SU-DHL-6 (cell line): ENCODE data around the gene ADD1.

Experiments
- H2AFZ ChIP-seq: fragments of 200-600 bp; sonication (generic); 2 replicates; pipeline ENCODE4 v1.6.1; 2014; ENCODE audit warnings: low read depth, mild to moderate bottlenecking, moderate library complexity, mixed read lengths, antibody characterized with exemption, low read length; ENCODE audit not compliant: severe bottlenecking
- H3F3A ChIP-seq: fragments of 200-600 bp; shearing (Covaris generic); 2 replicates; pipeline ENCODE4 v1.6.0; 2016; ENCODE audit warnings: antibody characterized with exemption, mild to moderate bottlenecking; ENCODE audit not compliant: insufficient read depth
- H3K27ac ChIP-seq: fragments of 200-600 bp; sonication (generic); 2 replicates; pipeline ENCODE4 v1.5.1; 2016; ENCODE audit warnings: low read depth, mild to moderate bottlenecking, low read length, moderate library complexity, mixed read lengths
- H3K27me3 ChIP-seq: fragments of 200-600 bp; sonication (generic), shearing (Covaris generic); 2 replicates; pipeline ENCODE4 v1.6.0; 2014; ENCODE audit warnings: mild to moderate bottlenecking, low read length
- H3K36me3 ChIP-seq: fragments of 200-600 bp; sonication (generic); 2 replicates; pipeline ENCODE4 v1.6.1; 2014; ENCODE audit warnings: mild to moderate bottlenecking, low read length, mixed read lengths
- H3K4me2 ChIP-seq: fragments of 300-600, 200-600 bp; shearing (Covaris generic), sonication (generic); 2 replicates; pipeline ENCODE4 v1.6.0; 2014; ENCODE audit warnings: low read length, low read depth, mild to moderate bottlenecking; ENCODE audit not compliant: poor library complexity, severe bottlenecking
- H3K4me3 ChIP-seq: fragments of 200-600 bp; sonication (generic); 2 replicates; pipeline ENCODE4 v1.5.1; 2014; ENCODE audit warnings: antibody characterized with exemption, low read length, mild to moderate bottlenecking, mixed read lengths; ENCODE audit not compliant: insufficient read depth, poor library complexity, severe bottlenecking
- H3K79me2 ChIP-seq: fragments of 200-600 bp; sonication (generic); 2 replicates; pipeline ENCODE4 v1.6.1; 2014; ENCODE audit warnings: mild to moderate bottlenecking, low read length, moderate library complexity; ENCODE audit not compliant: insufficient read depth
- H3K9ac ChIP-seq: fragments of 200-600 bp; sonication (generic); 2 replicates; pipeline ENCODE4 v1.7.0; 2014; ENCODE audit warnings: mild to moderate bottlenecking, low read length
- H3K9me2 ChIP-seq: fragments of 200-600 bp; sonication (generic); replicated peaks from 2 replicates; pipeline ENCODE4 v1.6.1; 2014; ENCODE audit warnings: low read length; ENCODE audit not compliant: insufficient read depth
- H3K9me3 ChIP-seq: fragments of 200-600 bp; sonication (generic); 2 replicates; pipeline ENCODE4 v1.6.1; 2014; ENCODE audit warnings: low read length, mixed read lengths; ENCODE audit not compliant: insufficient read depth
- H4K20me1 ChIP-seq: fragments of 200-600 bp; sonication (generic); 2 replicates; pipeline ENCODE4 v1.6.1; 2014; ENCODE audit warnings: low read depth, mild to moderate bottlenecking, antibody characterized with exemption, low read length, moderate library complexity, mixed read lengths
- EZH2phosphoT487 ChIP-seq: fragments of 200-600 bp; sonication (generic), shearing (Covaris generic); conservative IDR thresholded peaks from 2 replicates; pipeline ENCODE4 v1.6.1; 2018; ENCODE audit warnings: mild to moderate bottlenecking, antibody characterized with exemption, low read length, moderate library complexity, mixed read lengths
- TF ChIP-seq, protein P1 (sequence below): fragments of 200-600 bp; sonication (generic); IDR thresholded peaks from one replicate; pipeline ENCODE4 v1.5.1; 2017; ENCODE audit warnings: antibody characterized with exemption, mild to moderate bottlenecking, low read length, moderate library complexity; ENCODE audit not compliant: insufficient read depth, poor library complexity, severe bottlenecking

The ADD1 gene

GRCh38 chr4:2947926-2948325 lies 104.3 kb downstream of the ADD1 start:
- no peak for TF ChIP-seq EZH2phosphoT487
- TF ChIP-seq, protein P1, sequence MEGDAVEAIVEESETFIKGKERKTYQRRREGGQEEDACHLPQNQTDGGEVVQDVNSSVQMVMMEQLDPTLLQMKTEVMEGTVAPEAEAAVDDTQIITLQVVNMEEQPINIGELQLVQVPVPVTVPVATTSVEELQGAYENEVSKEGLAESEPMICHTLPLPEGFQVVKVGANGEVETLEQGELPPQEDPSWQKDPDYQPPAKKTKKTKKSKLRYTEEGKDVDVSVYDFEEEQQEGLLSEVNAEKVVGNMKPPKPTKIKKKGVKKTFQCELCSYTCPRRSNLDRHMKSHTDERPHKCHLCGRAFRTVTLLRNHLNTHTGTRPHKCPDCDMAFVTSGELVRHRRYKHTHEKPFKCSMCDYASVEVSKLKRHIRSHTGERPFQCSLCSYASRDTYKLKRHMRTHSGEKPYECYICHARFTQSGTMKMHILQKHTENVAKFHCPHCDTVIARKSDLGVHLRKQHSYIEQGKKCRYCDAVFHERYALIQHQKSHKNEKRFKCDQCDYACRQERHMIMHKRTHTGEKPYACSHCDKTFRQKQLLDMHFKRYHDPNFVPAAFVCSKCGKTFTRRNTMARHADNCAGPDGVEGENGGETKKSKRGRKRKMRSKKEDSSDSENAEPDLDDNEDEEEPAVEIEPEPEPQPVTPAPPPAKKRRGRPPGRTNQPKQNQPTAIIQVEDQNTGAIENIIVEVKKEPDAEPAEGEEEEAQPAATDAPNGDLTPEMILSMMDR, result no peak
- Histone ChIP-seq H3K27ac (no peak overlapping the region), H3K36me3 (peaks cover 20% of the 10 kb centered on the region), H3K9me3 (no peaks in the 10 kb centered on the region), H3F3A (peaks cover 2% of the 10 kb centered on the region; the same call in 1 of the 2 replicates), H3K79me2 (no peaks in the 10 kb centered on the region), H4K20me1 (no peaks in the 10 kb centered on the region), H3K4me3 (no peak overlapping the region), H3K9ac (no peak overlapping the region), H3K4me2 (no peak overlapping the region), H3K27me3 (no peaks in the 10 kb centered on the region), H2AFZ (no peak overlapping the region), H3K9me2 (no peaks in the 10 kb centered on the region)

DNA sequence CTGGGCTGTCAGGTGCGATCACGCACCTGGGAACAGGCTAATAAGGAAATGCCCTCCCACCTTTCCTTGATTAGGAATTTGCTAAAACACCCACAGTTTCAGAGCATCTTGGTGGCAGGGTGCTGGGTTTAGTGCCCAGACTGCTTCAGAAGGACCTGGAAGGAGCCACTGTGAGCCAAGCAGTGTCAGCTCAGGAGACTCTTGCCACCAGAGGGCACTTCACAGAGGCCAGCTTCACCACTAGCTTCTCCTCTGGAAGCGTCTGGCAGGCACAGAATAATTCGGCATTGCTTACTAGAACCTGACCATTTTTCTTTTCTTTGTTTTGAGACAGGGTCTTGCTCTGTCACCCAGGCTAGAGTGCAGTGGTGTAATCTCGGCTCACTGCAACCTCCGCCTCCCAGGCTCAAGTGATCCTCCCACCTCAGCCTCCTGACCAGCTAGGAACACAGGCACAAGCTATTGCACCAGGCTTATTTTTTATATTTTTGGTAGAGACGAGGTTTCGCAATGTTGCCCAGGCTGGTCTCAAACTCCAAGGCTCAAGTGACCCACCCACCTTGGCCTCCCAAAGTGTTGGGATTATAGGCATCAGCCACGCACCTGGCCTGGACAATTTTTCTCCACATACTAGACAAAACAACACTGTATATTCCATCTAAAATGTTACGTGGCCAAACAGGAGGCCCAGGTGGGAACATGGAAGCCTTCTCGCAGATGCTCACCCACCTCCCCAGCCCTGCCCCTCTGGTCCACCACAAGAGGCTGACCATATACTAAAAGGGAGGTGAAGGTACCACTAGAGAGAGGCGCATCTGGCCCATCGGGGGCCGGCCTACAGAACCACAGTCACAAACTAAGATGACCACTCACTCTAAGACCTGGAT lies 105.5 kb downstream of the ADD1 start:
- peaks cover 20% of the 10 kb centered on the region for H3K36me3 ChIP-seq
- H3K27me3 ChIP-seq, result no peaks in the 10 kb centered on the region
- H3F3A ChIP-seq, result peaks cover 12% of the 10 kb centered on the region
- no peak overlapping the region for H3K27ac ChIP-seq
- TF ChIP-seq EZH2phosphoT487, result no peak
- TF ChIP-seq, protein P1, result no peak
- H3K9me3 ChIP-seq, result no peaks in the 10 kb centered on the region
- no peak overlapping the region for H3K4me2 ChIP-seq
- H3K9me2 ChIP-seq, result no peaks in the 10 kb centered on the region
- no peak overlapping the region for H3K9ac ChIP-seq
- no peaks in the 10 kb centered on the region for H3K79me2 ChIP-seq
- no peaks in the 10 kb centered on the region for H4K20me1 ChIP-seq
- H3K4me3 ChIP-seq, result no peak overlapping the region
- H2AFZ ChIP-seq, result no peak overlapping the region

DNA sequence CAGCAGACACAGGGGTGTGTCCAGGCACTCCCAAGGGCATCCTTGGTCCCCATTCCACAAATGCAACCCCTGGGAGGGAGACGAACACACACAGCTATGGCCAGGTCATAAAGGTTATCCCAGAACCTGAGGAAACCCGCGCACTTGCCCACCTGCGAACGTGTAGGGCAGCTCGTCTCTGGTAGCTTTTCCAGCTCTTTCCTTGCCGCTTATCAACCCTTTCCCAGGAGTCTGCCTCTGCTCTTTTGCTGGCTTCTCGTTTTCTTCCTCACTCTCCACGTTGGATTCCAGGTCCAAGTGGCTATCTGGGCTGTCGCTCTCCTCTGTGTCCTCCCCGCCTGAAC lies 106.1 kb downstream of the ADD1 start:
- no peak overlapping the region for H3K4me2 ChIP-seq
- no peaks in the 10 kb centered on the region for H3K9me3 ChIP-seq
- peaks cover 20% of the 10 kb centered on the region for H3K36me3 ChIP-seq
- H2AFZ ChIP-seq, result no peak overlapping the region
- H3K9me2 ChIP-seq, result no peaks in the 10 kb centered on the region
- H3K4me3 ChIP-seq, result no peak overlapping the region
- peaks cover 18% of the 10 kb centered on the region for H3F3A ChIP-seq
- TF ChIP-seq, protein P1, result no peak
- no peak for TF ChIP-seq EZH2phosphoT487
- no peaks in the 10 kb centered on the region for H3K27me3 ChIP-seq
- H4K20me1 ChIP-seq, result no peaks in the 10 kb centered on the region
- no peaks in the 10 kb centered on the region for H3K79me2 ChIP-seq
- no peak overlapping the region for H3K9ac ChIP-seq
- no peak overlapping the region for H3K27ac ChIP-seq
